Measurements from ENCODE around the gene OR6S1. TPM values are rescaled to one million over a fixed set of nuclear protein-coding genes. Genes with fewer than 3 reads are reported as not detected.
A peak's percentile ranks its signal among the peaks of the same experiment; 100 is the strongest.

OR6S1 gene
- total RNA-seq, 4 donors from 2014 or later: not detected

DNA sequence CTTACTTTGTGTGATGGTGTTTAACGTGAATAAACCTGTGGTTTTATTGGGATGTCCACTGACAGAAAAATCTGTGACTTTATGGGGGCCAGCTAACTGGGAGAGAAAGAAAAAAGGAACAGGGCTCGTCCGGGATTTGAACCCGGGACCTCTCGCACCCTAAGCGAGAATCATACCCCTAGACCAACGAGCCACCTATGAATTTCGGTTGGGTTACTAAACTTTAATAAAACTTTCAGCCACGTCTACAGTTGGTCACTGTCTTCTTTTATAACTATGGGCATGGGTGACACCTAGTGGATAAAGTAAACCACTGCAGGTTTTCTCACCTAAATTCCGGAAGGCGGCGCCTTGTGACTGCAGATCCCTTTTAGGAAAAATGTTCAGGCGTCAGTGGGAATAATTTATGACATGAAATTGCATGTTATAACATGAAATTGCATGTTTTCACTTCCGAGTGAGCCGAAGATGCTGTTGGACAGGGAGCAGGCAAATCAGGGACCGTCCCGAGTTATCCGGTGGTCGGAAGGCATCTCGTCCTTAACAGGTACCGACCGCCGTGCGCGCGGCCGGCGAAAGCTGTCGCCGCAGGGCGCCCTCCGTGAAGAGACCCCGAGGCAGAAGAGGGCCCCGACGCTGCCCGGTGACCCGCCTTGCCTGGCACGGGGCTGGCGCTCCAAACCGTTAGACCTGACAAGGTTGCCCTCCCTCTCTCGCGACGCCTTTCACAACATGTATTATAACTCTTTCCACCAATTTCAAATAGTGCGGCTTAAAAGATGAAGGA lies 32.1 kb downstream of the OR6S1 start:
- DNase-seq: peak; percentile 71 to 72
- H3K4me3 ChIP-seq (replicated peaks in 1 of 3): peak overlapping the region; percentile 37 to 84 (median 72)
- no peaks in the 10 kb centered on the region for H3K4me1 ChIP-seq
- intact Hi-C loops (cut with DNase I): loop anchor here (5.0 kb wide), 4 partner anchors 73 to 287 kb away; partner anchors contain the start of genes RNASE4 and TEP1
- H3K9me3 ChIP-seq: no peaks in the 10 kb centered on the region
- H3K36me3 ChIP-seq: no peaks in the 10 kb centered on the region
- H3K27me3 ChIP-seq: no peaks in the 10 kb centered on the region
- no peak for TF ChIP-seq POLR2A (IDR thresholded peaks at IDR 0.05)
- TF ChIP-seq, protein P1, sequence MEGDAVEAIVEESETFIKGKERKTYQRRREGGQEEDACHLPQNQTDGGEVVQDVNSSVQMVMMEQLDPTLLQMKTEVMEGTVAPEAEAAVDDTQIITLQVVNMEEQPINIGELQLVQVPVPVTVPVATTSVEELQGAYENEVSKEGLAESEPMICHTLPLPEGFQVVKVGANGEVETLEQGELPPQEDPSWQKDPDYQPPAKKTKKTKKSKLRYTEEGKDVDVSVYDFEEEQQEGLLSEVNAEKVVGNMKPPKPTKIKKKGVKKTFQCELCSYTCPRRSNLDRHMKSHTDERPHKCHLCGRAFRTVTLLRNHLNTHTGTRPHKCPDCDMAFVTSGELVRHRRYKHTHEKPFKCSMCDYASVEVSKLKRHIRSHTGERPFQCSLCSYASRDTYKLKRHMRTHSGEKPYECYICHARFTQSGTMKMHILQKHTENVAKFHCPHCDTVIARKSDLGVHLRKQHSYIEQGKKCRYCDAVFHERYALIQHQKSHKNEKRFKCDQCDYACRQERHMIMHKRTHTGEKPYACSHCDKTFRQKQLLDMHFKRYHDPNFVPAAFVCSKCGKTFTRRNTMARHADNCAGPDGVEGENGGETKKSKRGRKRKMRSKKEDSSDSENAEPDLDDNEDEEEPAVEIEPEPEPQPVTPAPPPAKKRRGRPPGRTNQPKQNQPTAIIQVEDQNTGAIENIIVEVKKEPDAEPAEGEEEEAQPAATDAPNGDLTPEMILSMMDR (IDR thresholded peaks at IDR 0.05): peak; percentile 53 to 100 (median 92)
- WGBS, 2 donors: 0 to 2% methylated on average over 34 to 39 of the region's 44 CpGs
- peak overlapping the region; percentile 29 to 88 (median 84) for H3K27ac ChIP-seq

DNA sequence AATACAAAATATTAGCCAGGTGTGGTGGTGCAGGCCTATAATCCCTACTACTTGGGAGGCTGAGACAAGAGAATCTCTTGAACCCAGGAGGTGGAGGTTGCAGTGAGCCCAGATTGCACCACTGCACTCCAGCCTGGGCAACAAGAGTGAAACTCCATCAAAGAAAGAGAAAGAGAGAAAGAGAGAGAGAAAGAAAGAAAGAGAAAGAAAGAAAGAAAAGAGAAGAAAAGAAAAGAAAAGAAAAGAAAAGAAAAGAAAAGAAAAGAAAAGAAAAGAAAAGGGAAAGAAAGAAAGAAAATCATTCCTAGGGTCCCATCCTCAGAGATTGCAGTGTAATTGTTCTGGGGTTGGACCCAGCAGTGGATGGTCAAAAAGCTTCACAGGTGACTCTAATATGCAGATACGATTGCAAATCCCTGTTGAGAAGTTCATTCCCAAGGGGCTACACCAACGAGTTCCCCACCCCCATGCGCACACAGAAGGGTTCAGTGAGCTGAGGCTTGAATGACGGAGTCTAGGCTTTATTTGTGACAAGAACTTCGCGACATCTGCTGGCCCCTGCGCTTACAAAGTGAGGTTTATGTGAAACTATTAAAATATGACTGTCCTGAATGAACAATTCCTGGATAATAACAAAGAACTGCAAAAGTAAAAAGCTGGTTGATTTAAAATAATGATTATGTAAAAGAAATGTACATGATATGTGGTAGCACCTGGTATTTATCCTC lies 32.9 kb downstream of the OR6S1 start:
- intact Hi-C loops (cut with DNase I): loop anchor here (5.0 kb wide), 3 partner anchors 81 to 286 kb away; partner anchors contain the start of gene TEP1
- no peaks in the 10 kb centered on the region for H3K4me1 ChIP-seq
- H3K27ac ChIP-seq: no peak overlapping the region
- 66 to 72% methylated on average over 7 of the region's 7 CpGs for WGBS, 2 donors
- no peak for DNase-seq
- no peaks in the 10 kb centered on the region for H3K27me3 ChIP-seq
- TF ChIP-seq, protein P1 (IDR thresholded peaks at IDR 0.05): no peak
- TF ChIP-seq POLR2A (IDR thresholded peaks at IDR 0.05): no peak
- H3K9me3 ChIP-seq: no peaks in the 10 kb centered on the region
- H3K4me3 ChIP-seq (replicated peaks in 1 of 3): no peak overlapping the region
- no peaks in the 10 kb centered on the region for H3K36me3 ChIP-seq

DNA sequence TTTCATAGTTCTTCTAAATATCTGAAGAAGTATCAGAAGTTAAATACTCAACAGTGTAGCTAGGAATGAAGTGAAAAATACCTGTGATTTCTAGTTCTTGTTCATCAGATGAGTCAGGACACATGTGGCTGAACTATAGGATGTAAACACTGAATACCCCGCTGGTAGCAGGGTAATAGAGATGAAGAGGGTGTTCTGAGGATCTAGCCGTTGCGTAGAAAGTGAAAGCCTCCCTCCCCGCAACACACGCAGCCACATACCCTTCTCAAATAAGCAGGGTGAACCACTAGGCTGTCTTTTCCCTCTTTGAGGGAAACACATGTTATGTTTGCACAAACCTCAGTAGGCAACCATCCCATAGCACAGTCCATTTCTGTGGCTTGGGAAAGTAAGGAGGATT lies 33.9 kb downstream of the OR6S1 start:
- 59 to 71% methylated on average over 5 of the region's 5 CpGs for WGBS, 2 donors
- TF ChIP-seq, protein P1 (IDR thresholded peaks at IDR 0.05): no peak
- no peak for TF ChIP-seq POLR2A (IDR thresholded peaks at IDR 0.05)

DNA sequence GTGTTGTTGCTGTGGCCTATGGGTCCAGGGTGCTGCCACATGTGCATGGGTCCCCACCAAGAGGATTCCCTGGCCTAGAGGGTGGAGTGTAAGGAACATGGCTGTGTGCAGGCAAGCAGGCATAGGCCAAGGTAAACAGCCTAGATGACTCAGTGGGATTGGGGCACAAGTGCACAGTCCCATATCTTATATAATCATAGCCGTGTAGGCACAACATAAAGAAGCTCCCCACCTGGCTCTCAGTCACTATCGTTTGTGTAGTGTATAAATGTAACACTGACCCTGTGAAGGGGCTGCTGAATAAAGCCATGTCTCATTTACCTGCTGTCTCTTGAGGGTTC lies 34.6 kb downstream of the OR6S1 start:
- Histone ChIP-seq H3K36me3 (no peaks in the 10 kb centered on the region), H3K27ac (no peak overlapping the region), H3K27me3 (no peaks in the 10 kb centered on the region), H3K9me3 (no peaks in the 10 kb centered on the region), H3K4me3 (replicated peaks in 1 of 3) (no peak overlapping the region), H3K4me1 (no peaks in the 10 kb centered on the region)
- no peak for DNase-seq
- TF ChIP-seq POLR2A (IDR thresholded peaks at IDR 0.05): no peak
- intact Hi-C loops (cut with DNase I): loop anchor here (5.0 kb wide), 3 partner anchors 80 to 285 kb away; partner anchors contain the start of gene TEP1
- WGBS, 2 donors: 85% methylated on average over 2 of the region's 2 CpGs

More for the DNA sequence above, 33.9 kb downstream of the OR6S1 start:
- no peak overlapping the region for H3K27ac ChIP-seq
- no peak overlapping the region for H3K4me3 ChIP-seq (replicated peaks in 1 of 3)
- no peaks in the 10 kb centered on the region for H3K27me3 ChIP-seq
- intact Hi-C loops (cut with DNase I): loop anchor here (5.0 kb wide), 3 partner anchors 80 to 285 kb away; partner anchors contain the start of gene TEP1
- no peaks in the 10 kb centered on the region for H3K9me3 ChIP-seq
- no peaks in the 10 kb centered on the region for H3K36me3 ChIP-seq
- DNase-seq: no peak
- no peaks in the 10 kb centered on the region for H3K4me1 ChIP-seq

DNA sequence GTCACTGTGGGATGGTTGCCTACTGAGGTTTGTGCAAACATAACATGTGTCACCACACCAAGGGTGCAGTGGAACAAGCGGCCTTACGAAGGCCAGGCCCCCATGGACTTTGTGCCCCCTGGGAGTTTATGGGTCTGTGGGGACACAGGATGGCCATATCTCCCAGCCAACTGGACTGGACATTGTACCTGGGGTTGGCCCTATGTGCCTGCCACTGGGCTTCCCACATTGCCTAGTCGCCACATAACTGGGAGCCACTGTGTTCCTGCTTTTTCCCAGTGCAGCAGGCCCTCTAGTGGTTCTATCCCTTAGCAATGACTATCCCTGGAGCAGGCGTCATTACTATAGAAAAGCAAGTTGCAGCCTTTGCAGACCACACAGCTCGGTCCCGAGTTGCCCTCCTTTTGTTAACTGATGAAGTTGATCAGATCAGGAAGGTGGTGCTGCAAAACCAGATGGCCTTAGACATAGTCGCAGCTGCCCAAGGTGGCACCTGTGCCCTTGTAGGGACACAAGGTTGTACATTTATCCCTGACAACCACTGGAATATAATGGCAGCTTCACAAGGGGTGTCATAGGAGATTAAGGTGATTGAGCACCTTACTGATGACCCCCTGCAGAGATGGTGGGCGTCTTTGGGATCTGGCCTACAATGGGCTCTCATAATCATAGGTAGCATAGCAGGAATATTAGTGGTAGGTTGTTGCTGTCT lies 35.1 kb downstream of the OR6S1 start:
- TF ChIP-seq POLR2A (IDR thresholded peaks at IDR 0.05): no peak
- TF ChIP-seq, protein P1 (IDR thresholded peaks at IDR 0.05): peak in 4 of 6 experiments; percentile 7 to 58 (median 40)
- peak; percentile 40 to 44 for DNase-seq
- Histone ChIP-seq H3K4me3 (replicated peaks in 1 of 3) (no peak overlapping the region), H3K36me3 (no peaks in the 10 kb centered on the region), H3K4me1 (no peaks in the 10 kb centered on the region), H3K9me3 (no peaks in the 10 kb centered on the region), H3K27me3 (no peaks in the 10 kb centered on the region), H3K27ac (no peak overlapping the region)
- intact Hi-C loops (cut with DNase I): loop anchor here (5.0 kb wide), 3 partner anchors 79 to 284 kb away; partner anchors contain the start of gene TEP1
- 36 to 44% methylated on average over 6 to 8 of the region's 8 CpGs for WGBS, 2 donors
